Spleen (tissue), 11 donors: Measurements from ENCODE around the gene POLN. TPM values are rescaled to one million over a fixed set of nuclear protein-coding genes. Genes with fewer than 3 reads are reported as not detected.

ENCODE experiments used
- DNase-seq: peaks from one replicate; pipeline ENCODE4 v3.0.0-alpha.2; 2020
- H3K27ac ChIP-seq, 8 donors: fragments of 200-600 bp; sonication (generic) in 7 of 8; 1 replicate in 4 of 8; 2 replicates in 4 of 8; pipeline versions ENCODE4 v1.5.0 to v1.8.0; 2016 to 2021; ENCODE audit warnings: inconsistent platforms in 4 of 8, mild to moderate bottlenecking in 4 of 8, moderate library complexity in 1 of 8
- H3K27me3 ChIP-seq, 7 donors: fragments of 200-600 bp; sonication (generic) in 6 of 7; replicated peaks in 1 of 7; 1 replicate in 4 of 7; 2 replicates in 3 of 7; pipeline versions ENCODE4 v1.5.0 to v1.8.0; 2016 to 2021; ENCODE audit warnings: inconsistent platforms in 3 of 7, mild to moderate bottlenecking in 1 of 7
- H3K36me3 ChIP-seq, 6 donors: fragments of 200-600 bp; sonication (generic) in 5 of 6; 1 replicate in 4 of 6; 2 replicates in 2 of 6; pipeline versions ENCODE4 v1.5.0 to v1.8.0; 2016 to 2021; ENCODE audit warnings: inconsistent platforms in 2 of 6
- H3K4me1 ChIP-seq, 6 donors: fragments of 200-600 bp; sonication (generic) in 5 of 6; 1 replicate in 3 of 6; 2 replicates in 3 of 6; pipeline versions ENCODE4 v1.5.0 to v1.8.0; 2016 to 2021; ENCODE audit warnings: inconsistent platforms in 3 of 6
- H3K4me3 ChIP-seq, 8 donors: fragments of 200-600 bp; sonication (generic) in 7 of 8; 1 replicate in 4 of 8; 2 replicates in 4 of 8; pipeline versions ENCODE4 v1.5.0 to v1.8.0; 2016 to 2021; ENCODE audit warnings: inconsistent platforms in 4 of 8, mild to moderate bottlenecking in 4 of 8, moderate library complexity in 2 of 8
- H3K9me3 ChIP-seq, 8 donors: fragments of 200-600 bp; sonication (generic) in 7 of 8; 1 replicate in 4 of 8; 2 replicates in 4 of 8; pipeline versions ENCODE4 v1.5.0 to v1.8.0; 2016 to 2021; ENCODE audit warnings: inconsistent platforms in 4 of 8
- CTCF ChIP-seq, 11 experiments: fragments of 200-600 bp in 7 of 11; fragments of 450-650 bp in 4 of 11; sonication (generic) in 4 of 11; IDR thresholded peaks in 8 of 11; conservative IDR thresholded peaks in 3 of 11; 1 replicate in 7 of 11; 2 replicates in 4 of 11; pipeline versions ENCODE4 v1.4.0 to v1.8.0; 2016 to 2021; ENCODE audit warnings: antibody characterized with exemption in 11 of 11, inconsistent platforms in 4 of 11, mild to moderate bottlenecking in 1 of 11
- POLR2A ChIP-seq, 3 donors: fragments of 450-650 bp; IDR thresholded peaks; one replicate each; pipeline ENCODE4 v1.5.1; 2017; ENCODE audit warnings: antibody characterized with exemption in 3 of 3, mild to moderate bottlenecking in 1 of 3
- POLR2AphosphoS5 ChIP-seq, 3 donors: sonication (generic); formaldehyde crosslinking; IDR thresholded peaks; one replicate each; pipeline ENCODE4 v1.5.1; 2017; ENCODE audit warnings: antibody characterized with exemption in 3 of 3
- WGBS, 5 donors: extraction: QIAGEN DNeasy Blood & Tissue Kit in 3 of 5; methylation state at CpG; one replicate each; pipeline versions ENCODE4 v1.1.5 to v1.1.7; 2013 to 2018; 5-methylcytosine and 5-hydroxymethylcytosine counted together
- intact Hi-C: fragments of 100-400 bp; cut with DNase I; formaldehyde crosslinking; loops from one replicate; pipeline ENCODE4 v1.15.0; 2023; ENCODE audit warnings: low total_unique reads
- polyA plus RNA-seq, 3 donors: library from polyadenylated mRNA; stranded (reverse); fragments of 200-250 nt; gene quantifications; one replicate each; pipeline ENCODE4 v1.2.1, GENCODE V29; 2013
- total RNA-seq, 7 donors: library from RNA; depleted of rRNA in 3 of 7; stranded (reverse); fragments of >200 nt in 3 of 7; fragmentation: NEBNext Ultra II Directional in 4 of 7; extraction: Animal tissue kit (Norgen Biotek cat#: 25700) in 4 of 7; gene quantifications; one replicate each; pipeline versions ENCODE4 v1.1.0 to v1.2.1, GENCODE V29; 2016 to 2021
- donor health status: healthy with polysubstance abuse.
- donor health status: DM: no; HTN: no; CAD: no; lungs with moderate emphysema.
- donor health status: DM: no; HTN: no; CAD: no.
- donor health status: Bipolar disorder and iron deficiency.
- donor health status: healthy.
- donor health status: DM: no; HTN: no; CAD: no.
- donor health status: DM: yes; HTN: yes; CAD: no.

Gene POLN
- total and polyA plus RNA-seq, 10 donors, result 1.2 to 3.5 (median 2.5) TPM

GRCh38 chr4:2270341-2271165 lies 28.6 kb upstream of the POLN start:
- Histone ChIP-seq H3K4me1 (peaks cover 0 to 13% (median 6%) of the 10 kb centered on the region in 6 donors), H3K36me3 (peaks cover 0 to 27% (median 0%) of the 10 kb centered on the region in 6 donors), H3K27me3 (no peaks in the 10 kb centered on the region), H3K27ac (no peak overlapping the region), H3K9me3 (no peaks in the 10 kb centered on the region), H3K4me3 (no peak overlapping the region)
- intact Hi-C loops, result no loop called here
- WGBS, 5 donors, result 88 to 93% (median 90%) methylated on average over 19 to 34 of the region's 34 CpGs
- TF ChIP-seq CTCF (IDR thresholded peaks at IDR 0.05 in 8 of 11, conservative IDR thresholded peaks at IDR 0.05 in 3 of 11), result no peak
- TF ChIP-seq POLR2A (IDR thresholded peaks at IDR 0.05), result no peak
- TF ChIP-seq POLR2AphosphoS5 (IDR thresholded peaks at IDR 0.05), result no peak
- peak; percentile 66 for DNase-seq

- no peak for TF ChIP-seq POLR2AphosphoS5 (IDR thresholded peaks at IDR 0.05)
- TF ChIP-seq CTCF (IDR thresholded peaks at IDR 0.05 in 8 of 11, conservative IDR thresholded peaks at IDR 0.05 in 3 of 11), result no peak
- TF ChIP-seq POLR2A (IDR thresholded peaks at IDR 0.05), result no peak
- WGBS, 5 donors, result 76 to 89% (median 83%) methylated on average over 11 to 12 of the region's 12 CpGs
- intact Hi-C loops, result loop anchor here (10.0 kb wide), 1 partner anchor 145 kb away; the partner anchor contains the start of genes CFAP99 and ZFYVE28
These were observed 27.8 kb upstream of the POLN start for GRCh38 chr4:2269618-2270163.

GRCh38 chr4:2269206-2269531 lies 27.2 kb upstream of the POLN start:
- intact Hi-C loops, result loop anchor here (10.0 kb wide), 1 partner anchor 146 kb away; the partner anchor contains the start of genes CFAP99 and ZFYVE28

More at GRCh38 chr4:2269618-2270163, 27.8 kb upstream of the POLN start:
- Histone ChIP-seq H3K27ac (no peak overlapping the region), H3K4me1 (peaks cover 0 to 20% (median 6%) of the 10 kb centered on the region in 6 donors), H3K4me3 (no peak overlapping the region), H3K27me3 (no peaks in the 10 kb centered on the region), H3K36me3 (peaks cover 0 to 27% (median 0%) of the 10 kb centered on the region in 6 donors), H3K9me3 (no peaks in the 10 kb centered on the region)
- DNase-seq, result peak; percentile 64

More at GRCh38 chr4:2269206-2269531, 27.2 kb upstream of the POLN start:
- peak; percentile 72 for DNase-seq
- peaks cover 0 to 24% (median 8%) of the 10 kb centered on the region in 6 donors for H3K4me1 ChIP-seq
- peaks cover 0 to 27% (median 0%) of the 10 kb centered on the region in 6 donors for H3K36me3 ChIP-seq
- 76 to 92% (median 82%) methylated on average over 6 of the region's 6 CpGs for WGBS, 5 donors
- H3K9me3 ChIP-seq, result no peaks in the 10 kb centered on the region
- TF ChIP-seq POLR2A (IDR thresholded peaks at IDR 0.05), result no peak
- TF ChIP-seq POLR2AphosphoS5 (IDR thresholded peaks at IDR 0.05), result no peak
- no peak for TF ChIP-seq CTCF (IDR thresholded peaks at IDR 0.05 in 8 of 11, conservative IDR thresholded peaks at IDR 0.05 in 3 of 11)
- H3K27ac ChIP-seq, result no peak overlapping the region
- H3K4me3 ChIP-seq, result no peak overlapping the region
- no peaks in the 10 kb centered on the region for H3K27me3 ChIP-seq
